K562 (cell line): ENCODE data around the gene BACE1-AS. TPM values are rescaled to one million over a fixed set of nuclear protein-coding genes. Genes with fewer than 3 reads are reported as not detected.

ENCODE experiments used
- ATAC-seq: fragments of 200-7000 bp; cut with Tn5 transposase; 3 replicates; pipeline ENCODE4 v1.9.1; 2020; ENCODE audit warnings: moderate library complexity
- BruUV-seq: library from RNA; stranded (reverse); fragments of 400-500 nt; replicated peaks from 2 replicates; lab custom pipeline; 2021; lab: Mats Ljungman, UMichigan
- CTCF ChIA-PET: fragments of 300-600 bp; formaldehyde crosslinking; extraction: SDS; loops from one replicate; lab custom pipeline; 2021; ENCODE audit warnings: low intra/inter-chr PET ratio; lab: Yijun Ruan, JAX
- POLR2A ChIA-PET: fragments of 300-600, 350-650 bp; sonication (Branson Sonifier 250); formaldehyde crosslinking; extraction: SDS; loops from one replicate; lab custom pipeline; 2021; ENCODE audit warnings: antibody characterized with exemption, inconsistent platforms; lab: Yijun Ruan, JAX
- DNase-seq, 4 experiments: peaks; one replicate each; pipeline versions ENCODE4 v3.0.0 to v3.0.0-alpha.2; 2011 to 2018; ENCODE audit warnings: low spot score in 3 of 4, mixed read lengths in 3 of 4; ENCODE audit errors: extremely low read depth in 1 of 4
- FAIRE-seq: peaks from 2 replicates; lab custom pipeline; 2011; peaks lifted over from hg19 to GRCh38; lab: Jason Lieb, UNC
- H2AFZ ChIP-seq: 2 replicates; pipeline ENCODE4 v1.6.0; 2011; ENCODE audit warnings: low read depth, low read length, control low read depth, inconsistent platforms
- H3K27ac ChIP-seq: fragments of 200-600 bp; 3 replicates; pipeline ENCODE4 v1.8.0; 2011; ENCODE audit warnings: low read depth, mild to moderate bottlenecking, control low read depth, inconsistent platforms, low read length, moderate library complexity, mixed read lengths; ENCODE audit errors: extremely low read depth
- H3K27me3 ChIP-seq, 2 experiments: fragments of 300-600 bp in 1 of 2; 2 replicates in 1 of 2; 3 replicates in 1 of 2; pipeline versions ENCODE4 v1.6.0 to v1.8.0; 2011; ENCODE audit warnings: inconsistent platforms in 2 of 2, low read length in 2 of 2, mild to moderate bottlenecking in 1 of 2, mixed read lengths in 1 of 2, moderate library complexity in 1 of 2; ENCODE audit not compliant: control insufficient read depth in 2 of 2, insufficient read depth in 2 of 2
- H3K36me3 ChIP-seq: fragments of 300-600 bp; 3 replicates; pipeline ENCODE4 v1.8.0; 2011; ENCODE audit warnings: mild to moderate bottlenecking, low read length, inconsistent platforms; ENCODE audit not compliant: control insufficient read depth, insufficient read depth
- H3K4me1 ChIP-seq, 2 experiments: fragments of 200-600 bp in 1 of 2; replicated peaks in 1 of 2; 2 replicates in 1 of 2; 3 replicates in 1 of 2; pipeline versions ENCODE4 v1.5.1 to v1.8.0; 2011; ENCODE audit warnings: inconsistent platforms in 2 of 2, low read length in 2 of 2, mild to moderate bottlenecking in 1 of 2, mixed read lengths in 1 of 2, moderate library complexity in 1 of 2; ENCODE audit not compliant: control insufficient read depth in 2 of 2, insufficient read depth in 2 of 2
- H3K4me2 ChIP-seq: 2 replicates; pipeline ENCODE4 v1.6.1; 2011; ENCODE audit warnings: low read length, control low read depth, inconsistent platforms, mixed read lengths; ENCODE audit not compliant: insufficient read depth
- H3K4me3 ChIP-seq: fragments of 200-600 bp; sonication (generic), shearing (Covaris generic); 2 replicates; pipeline ENCODE4 v1.5.1; 2016; ENCODE audit warnings: control low read depth, inconsistent platforms
- H3K79me2 ChIP-seq: fragments of 200-600 bp; 3 replicates; pipeline ENCODE4 v1.8.0; 2011; ENCODE audit warnings: low read length, inconsistent platforms; ENCODE audit not compliant: control insufficient read depth, insufficient read depth
- H3K9ac ChIP-seq, 2 experiments: 2 replicates each; pipeline versions ENCODE4 v1.6.0 to v1.6.1; 2011; ENCODE audit warnings: low read depth in 2 of 2, low read length in 2 of 2, control low read depth in 1 of 2, inconsistent platforms in 1 of 2, mild to moderate bottlenecking in 1 of 2, mixed read lengths in 1 of 2; ENCODE audit not compliant: insufficient read depth in 1 of 2
- H3K9me1 ChIP-seq: one replicate; pipeline ENCODE4 v1.6.0; 2011; ENCODE audit warnings: inconsistent platforms, mild to moderate bottlenecking, low read length, moderate library complexity; ENCODE audit not compliant: control insufficient read depth, insufficient read depth
- H3K9me3 ChIP-seq: replicated peaks from 2 replicates; pipeline ENCODE4 v1.5.1; 2011; ENCODE audit warnings: low read depth, low read length, inconsistent platforms; ENCODE audit not compliant: control insufficient read depth, insufficient read depth
- H4K20me1 ChIP-seq: replicated peaks from 2 replicates; pipeline ENCODE4 v1.6.1; 2011; ENCODE audit warnings: low read length, inconsistent platforms, mixed read lengths; ENCODE audit not compliant: control insufficient read depth, insufficient read depth
- BRF1 ChIP-seq: IDR thresholded peaks from 3 replicates; pipeline ENCODE4 v1.6.1; 2011; ENCODE audit warnings: borderline replicate concordance, mild to moderate bottlenecking; ENCODE audit not compliant: insufficient read length; ENCODE audit errors: extremely low read depth
- CTCF ChIP-seq, 3 experiments: IDR thresholded peaks in 2 of 3; conservative IDR thresholded peaks in 1 of 3; 2 replicates each; pipeline ENCODE4 v1.5.1; 2011 to 2012; ENCODE audit warnings: low read length in 3 of 3, mild to moderate bottlenecking in 3 of 3, control low read depth in 2 of 3, improper control_type of control experiment in 1 of 3, inconsistent platforms in 1 of 3, low read depth in 1 of 3, mixed read lengths in 1 of 3, moderate library complexity in 1 of 3; ENCODE audit not compliant: insufficient read depth in 2 of 3
- ELF1 ChIP-seq: fragments of 200-800 bp; sonication (Bioruptor generic); IDR thresholded peaks from 2 replicates; pipeline ENCODE4 v1.6.1; 2016; ENCODE audit warnings: missing genetic modification characterization, missing compliant biosample characterization
- NFE2 ChIP-seq: IDR thresholded peaks from 2 replicates; pipeline ENCODE4 v1.6.1; 2014; ENCODE audit warnings: antibody characterized with exemption, low read depth
- PHB2 ChIP-seq: fragments of 450-650 bp; IDR thresholded peaks from 2 replicates; pipeline ENCODE4 v1.6.1; 2017; ENCODE audit warnings: low read depth
- ZC3H8 ChIP-seq: fragments of 450-650 bp; IDR thresholded peaks from 2 replicates; pipeline ENCODE4 v1.6.1; 2017
- ZFP36 ChIP-seq: fragments of 150-350 bp; IDR thresholded peaks from 2 replicates; pipeline ENCODE4 v1.6.1; 2018; ENCODE audit warnings: low read length, low read depth; ENCODE audit not compliant: partially characterized antibody
- WGBS: fragments of 100-300 bp; shearing (Covaris generic); methylation state at CpG from one replicate; pipeline ENCODE4 v1.1.6; 2016; ENCODE audit warnings: low coverage, mixed read lengths; ENCODE audit not compliant: insufficient coverage; ENCODE audit errors: missing lambda C conversion rate; 5-methylcytosine and 5-hydroxymethylcytosine counted together
- in situ Hi-C: fragments of 300-500 bp; cut with MboI; formaldehyde crosslinking; loops from 4 replicates; pipeline ENCODE4 v1.15.0; 2018; ENCODE audit warnings: inconsistent platforms, mixed read lengths
- intact Hi-C: fragments of 100-400 bp; cut with micrococcal nuclease; formaldehyde crosslinking; loops from 2 replicates; pipeline ENCODE4 v1.14.2; 2022
- polyA plus RNA-seq, 8 experiments: library from polyadenylated mRNA; depleted of rRNA in 4 of 8; stranded (reverse) in 5 of 8; unstranded in 3 of 8; fragments of >200 nt; fragmentation: Nextera tagmentation in 2 of 8; fragmentation: Illumina TruSeq in 1 of 8; extraction: Ambion mirVana in 2 of 8; extraction: Trizol in 1 of 8; gene quantifications; 2 replicates each; pipeline versions ENCODE4 v1.2.1 to v1.2.3, GENCODE V29; 2011 to 2014; ENCODE audit warnings: inconsistent platforms in 1 of 8, missing spikeins in 1 of 8
- total RNA-seq, 7 experiments: library from RNA; depleted of rRNA in 6 of 7; stranded (reverse); fragments of >200 nt in 6 of 7; fragmentation: Illumina TruSeq in 2 of 7; extraction: Trizol in 2 of 7; gene quantifications; 2 replicates each; pipeline versions ENCODE4 v1.2.1 to v1.2.3, GENCODE V29; 2011 to 2021; ENCODE audit warnings: low replicate concordance in 1 of 7

The BACE1-AS gene
- total and polyA plus RNA-seq, 9 of the 15 experiments (the other 6 are each of a cell fraction or from before 2014, with no cell fraction given) = 2.2 to 8.2 (median 3.8) TPM

GRCh38 chr11:117282956-117283355 is 8.2 kb upstream of the BACE1-AS start:
- CTCF ChIA-PET = interaction anchor here (0.7 kb wide), 1 partner anchor 138 kb away, joined by 3 read pairs; no protein-coding TSS in a partner anchor
- Histone ChIP-seq H3K4me2 (no peak overlapping the region), H3K9me3 (no peaks in the 10 kb centered on the region), H3K9ac (no peak overlapping the region), H3K36me3 (peaks cover 59% of the 10 kb centered on the region), H3K79me2 (no peaks in the 10 kb centered on the region), H4K20me1 (peaks cover 3% of the 10 kb centered on the region; the same call in 1 of the 2 replicates), H2AFZ (no peak overlapping the region), H3K27me3 (no peaks in the 10 kb centered on the region), H3K4me3 (no peak overlapping the region), H3K9me1 (no peaks in the 10 kb centered on the region), H3K27ac (no peak overlapping the region), H3K4me1 (peaks cover 0 to 5% of the 10 kb centered on the region in 2 experiments; a peak in 3 of 5 replicates)
- WGBS = 77% methylated on average over 3 of the region's 3 CpGs
- intact Hi-C loops (no loop called here), in situ Hi-C loops (no loop called here)
- POLR2A ChIA-PET = interaction anchor here (1.4 kb wide), 1 partner anchor 19 kb away, joined by 4 read pairs; no protein-coding TSS in a partner anchor
- no peak for ATAC-seq
- no peak for TF ChIP-seq ZFP36
- no peak for TF ChIP-seq ELF1 (tag)
- no peak for TF ChIP-seq CTCF (IDR thresholded peaks at IDR 0.05 in 2 of 3, conservative IDR thresholded peaks at IDR 0.05 in 1 of 3; ENCODE audit: insufficient read depth in 2 of 3, low read depth in 1 of 3, low read length in 3 of 3)
- no peak for TF ChIP-seq BRF1
- no peak for TF ChIP-seq ZC3H8
- TF ChIP-seq PHB2 = no peak
- TF ChIP-seq NFE2 = no peak
- no TSS peak for BruUV-seq
- DNase-seq = no peak
- no peak for FAIRE-seq
